NB4 (cell line): ENCODE results near the gene DRG2.
A peak's percentile ranks its signal among the peaks of the same experiment; 100 is the strongest.

ENCODE experiments used
- DNase-seq: peaks from one replicate; pipeline ENCODE4 v3.0.0; 2010; ENCODE audit warnings: low read depth
- H3K4me3 ChIP-seq: one replicate; pipeline ENCODE4 v1.5.1; 2011; ENCODE audit warnings: mild to moderate bottlenecking, low read depth, low read length, moderate library complexity
- MYC ChIP-seq: IDR thresholded peaks from 2 replicates; pipeline ENCODE4 v1.6.1; 2011; ENCODE audit warnings: low read depth, low read length
- POLR2A ChIP-seq: IDR thresholded peaks from 2 replicates; pipeline ENCODE4 v1.6.1; 2011; ENCODE audit warnings: mild to moderate bottlenecking; ENCODE audit not compliant: insufficient read length; ENCODE audit errors: extremely low read depth
- TF ChIP-seq, protein P1 (sequence below): IDR thresholded peaks from 2 replicates; pipeline ENCODE4 v1.6.1; 2011; ENCODE audit warnings: low read depth, low read length
- TF ChIP-seq, protein P2 (sequence below): IDR thresholded peaks from one replicate; pipeline ENCODE4 v1.5.1; 2012; ENCODE audit warnings: low read depth, low read length

DRG2 gene

DNA sequence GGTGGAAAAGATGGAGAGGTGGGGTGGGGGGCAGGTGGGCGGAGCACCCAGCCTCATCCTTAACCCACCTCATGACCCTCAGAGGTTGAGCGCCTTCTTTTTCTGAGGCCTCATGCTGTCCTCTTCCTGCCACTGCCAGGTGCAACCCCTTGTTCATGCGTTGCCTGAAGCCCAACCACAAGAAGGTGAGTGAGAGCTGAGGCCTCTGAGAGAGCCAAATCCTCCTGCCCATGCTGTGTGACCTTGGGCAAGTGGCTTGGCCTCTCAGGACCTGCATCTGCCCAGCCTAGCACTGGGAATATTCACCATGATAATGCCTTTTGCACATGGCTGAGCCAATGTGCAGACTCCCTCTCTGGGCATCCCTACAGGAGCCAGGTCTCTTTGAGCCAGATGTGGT, 52.9 kb downstream of the DRG2 start:
- TF ChIP-seq, protein P1, sequence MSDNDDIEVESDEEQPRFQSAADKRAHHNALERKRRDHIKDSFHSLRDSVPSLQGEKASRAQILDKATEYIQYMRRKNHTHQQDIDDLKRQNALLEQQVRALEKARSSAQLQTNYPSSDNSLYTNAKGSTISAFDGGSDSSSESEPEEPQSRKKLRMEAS, result no peak
- no peak for TF ChIP-seq MYC
- DNase-seq, result no peak
- H3K4me3 ChIP-seq, result no peak overlapping the region

DNA sequence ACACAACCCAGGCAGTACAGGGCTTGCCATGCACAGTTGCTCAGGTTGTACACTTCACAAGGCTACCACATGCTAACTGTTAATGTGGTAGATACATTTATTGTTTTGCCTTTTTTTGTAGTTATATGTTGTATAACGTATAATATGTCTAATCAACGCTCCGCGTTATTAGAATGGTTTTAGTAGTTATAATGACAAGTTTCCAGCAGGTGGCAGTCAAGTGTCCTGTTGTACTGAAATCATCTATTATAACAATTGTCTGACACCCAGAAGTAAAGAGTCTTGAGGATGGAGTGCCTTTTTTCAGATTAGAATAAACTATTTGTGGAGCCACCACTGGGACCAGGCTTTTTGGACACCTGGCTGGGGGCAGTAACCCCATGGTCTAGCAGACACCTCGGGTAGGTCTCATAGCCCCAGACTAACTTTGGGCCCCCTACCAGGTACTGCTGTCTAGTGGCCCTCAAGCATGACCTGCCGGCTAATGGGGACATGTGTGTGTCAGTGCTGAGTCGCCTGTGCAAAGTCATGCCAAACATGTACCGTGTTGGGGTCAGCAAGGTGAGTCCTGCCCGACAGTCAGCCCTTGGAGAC, 53.6 kb downstream of the DRG2 start:
- no peak overlapping the region for H3K4me3 ChIP-seq
- TF ChIP-seq MYC (no peak), POLR2A (no peak)
- TF ChIP-seq, protein P2, sequence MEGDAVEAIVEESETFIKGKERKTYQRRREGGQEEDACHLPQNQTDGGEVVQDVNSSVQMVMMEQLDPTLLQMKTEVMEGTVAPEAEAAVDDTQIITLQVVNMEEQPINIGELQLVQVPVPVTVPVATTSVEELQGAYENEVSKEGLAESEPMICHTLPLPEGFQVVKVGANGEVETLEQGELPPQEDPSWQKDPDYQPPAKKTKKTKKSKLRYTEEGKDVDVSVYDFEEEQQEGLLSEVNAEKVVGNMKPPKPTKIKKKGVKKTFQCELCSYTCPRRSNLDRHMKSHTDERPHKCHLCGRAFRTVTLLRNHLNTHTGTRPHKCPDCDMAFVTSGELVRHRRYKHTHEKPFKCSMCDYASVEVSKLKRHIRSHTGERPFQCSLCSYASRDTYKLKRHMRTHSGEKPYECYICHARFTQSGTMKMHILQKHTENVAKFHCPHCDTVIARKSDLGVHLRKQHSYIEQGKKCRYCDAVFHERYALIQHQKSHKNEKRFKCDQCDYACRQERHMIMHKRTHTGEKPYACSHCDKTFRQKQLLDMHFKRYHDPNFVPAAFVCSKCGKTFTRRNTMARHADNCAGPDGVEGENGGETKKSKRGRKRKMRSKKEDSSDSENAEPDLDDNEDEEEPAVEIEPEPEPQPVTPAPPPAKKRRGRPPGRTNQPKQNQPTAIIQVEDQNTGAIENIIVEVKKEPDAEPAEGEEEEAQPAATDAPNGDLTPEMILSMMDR, result peak; percentile 45
- TF ChIP-seq, protein P1, result no peak
- peak; percentile 65 for DNase-seq

DNA sequence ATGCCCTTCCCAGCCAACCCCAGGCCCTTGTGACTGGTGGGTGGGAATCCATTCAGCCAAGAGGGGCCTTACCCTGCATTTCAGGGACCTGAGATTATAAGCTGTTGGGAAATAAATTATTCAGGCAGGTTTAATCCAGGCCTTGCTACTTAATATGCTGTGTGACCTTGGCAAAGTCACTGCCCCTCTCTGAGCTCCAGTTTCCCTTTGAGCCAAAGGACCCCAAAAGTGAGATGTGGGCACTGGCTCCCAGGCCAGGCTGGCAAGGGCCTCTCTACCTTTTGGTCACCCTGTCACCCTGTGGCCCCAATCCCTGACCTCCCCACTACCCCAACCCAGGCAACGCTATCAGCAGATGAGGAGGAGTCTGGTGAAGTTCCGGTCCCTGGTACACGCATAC, 54.7 kb downstream of the DRG2 start:
- TF ChIP-seq, protein P1, result no peak
- TF ChIP-seq POLR2A (no peak), MYC (no peak)
- TF ChIP-seq, protein P2, result no peak
- no peak overlapping the region for H3K4me3 ChIP-seq
- no peak for DNase-seq

DNA sequence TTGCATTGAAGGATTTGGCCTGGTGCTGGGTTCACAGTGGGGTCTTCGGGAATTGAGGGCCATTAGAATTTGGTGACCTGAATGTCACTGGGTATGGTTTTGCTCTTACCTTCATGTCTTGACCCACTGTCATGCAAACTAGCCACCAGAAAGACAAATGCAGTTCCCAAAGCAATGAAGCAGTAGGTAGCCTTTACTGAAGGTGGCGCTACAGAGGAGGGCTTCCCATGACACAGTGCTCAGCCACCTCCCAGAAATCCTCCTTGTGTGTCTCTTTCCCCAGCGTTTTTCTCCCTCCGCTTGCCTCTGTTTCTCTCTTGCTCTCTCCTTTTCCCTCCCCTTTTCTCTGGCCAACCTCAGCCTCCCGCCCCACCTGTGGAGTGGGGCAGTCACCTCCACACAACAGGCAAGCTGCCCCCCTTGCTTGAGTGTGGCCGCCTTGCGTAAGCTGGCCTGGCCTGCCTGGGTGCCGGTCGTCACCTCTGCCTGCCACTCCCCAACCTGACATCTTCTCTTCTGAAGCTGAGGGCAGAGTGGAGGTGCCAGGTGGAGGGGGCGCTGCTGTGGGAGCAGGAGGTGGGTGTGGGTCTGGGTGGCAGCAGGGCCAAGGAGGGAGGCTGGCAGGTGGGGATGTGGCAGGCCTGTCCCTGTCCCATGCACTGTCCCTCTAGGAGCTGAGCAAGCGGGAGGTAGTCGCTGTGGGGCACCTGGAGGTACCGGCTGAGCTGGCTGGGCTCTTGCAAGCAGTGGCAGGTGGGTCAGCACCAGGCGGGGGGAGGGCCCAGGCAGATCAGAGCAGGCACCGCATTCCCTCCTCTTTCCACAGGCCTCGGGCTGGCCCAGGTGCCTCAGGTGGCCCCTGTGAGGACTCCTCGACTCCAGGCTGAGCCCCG, 55.5 kb downstream of the DRG2 start:
- DNase-seq, result peak; percentile 58
- no peak overlapping the region for H3K4me3 ChIP-seq
- TF ChIP-seq POLR2A, result no peak
- TF ChIP-seq, protein P2, result peak; percentile 70

DNA sequence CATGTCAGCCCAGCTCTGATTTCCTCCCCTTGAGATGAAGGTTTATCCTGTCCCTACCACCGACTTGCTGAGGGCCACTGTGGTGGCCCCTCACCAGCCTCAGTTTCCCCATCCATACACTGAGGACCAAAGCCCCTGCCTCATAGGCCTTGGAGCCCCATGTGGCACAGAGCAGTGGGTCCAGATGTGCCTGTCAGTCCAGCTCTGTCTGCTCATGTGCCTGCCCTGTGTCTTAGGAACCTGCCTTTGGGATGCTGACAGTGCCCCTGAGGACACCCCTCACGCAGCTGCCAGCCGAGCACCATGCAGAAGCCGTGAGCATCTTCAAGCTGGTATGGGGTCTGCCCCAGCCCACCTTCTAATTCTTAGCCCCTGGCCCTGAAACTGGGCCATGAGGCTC, 56.5 kb downstream of the DRG2 start:
- DNase-seq, result no peak
- H3K4me3 ChIP-seq, result no peak overlapping the region
- TF ChIP-seq POLR2A, result no peak
- TF ChIP-seq, protein P2, result no peak
- TF ChIP-seq, protein P1, result no peak
- no peak for TF ChIP-seq MYC

DNA sequence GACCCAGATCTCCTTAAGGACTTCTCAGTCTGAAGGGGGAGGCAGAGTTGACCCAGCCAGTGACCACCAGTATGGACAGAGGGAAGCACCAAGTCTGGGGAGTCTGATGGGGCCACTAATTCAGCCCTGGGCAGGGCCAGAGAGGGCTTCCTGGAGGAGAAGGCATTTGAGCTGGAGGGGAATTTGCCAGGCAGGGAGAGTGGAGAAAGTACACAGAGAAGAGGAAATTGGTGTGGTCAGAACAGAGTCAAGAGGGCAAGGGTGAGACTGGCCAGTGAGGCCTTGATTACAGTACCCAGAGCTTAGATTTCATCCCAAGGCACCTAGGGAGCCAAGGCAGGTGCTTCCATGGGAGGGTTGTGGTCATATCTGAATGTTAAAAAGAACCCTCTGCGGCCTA, 57.1 kb downstream of the DRG2 start:
- no peak for TF ChIP-seq MYC
- TF ChIP-seq, protein P2, result no peak
- TF ChIP-seq, protein P1, result no peak
- no peak for TF ChIP-seq POLR2A
- no peak overlapping the region for H3K4me3 ChIP-seq
- no peak for DNase-seq
